ENCODE measurements around the gene A1BG. TPM values are rescaled to one million over a fixed set of nuclear protein-coding genes. Genes with fewer than 3 reads are reported as not detected.

Gene A1BG
- total and polyA plus RNA-seq, 8 donors: 0.81 to 10.2 (median 1.6) TPM

- intact Hi-C loops (cut with DNase I): no loop called here
- no peak for ATAC-seq
- Histone ChIP-seq H3K36me3 (peaks cover 3 to 67% of the 10 kb centered on the region in 2 donors), H3K9me3 (no peaks in the 10 kb centered on the region), H3K4me3 (no peak overlapping the region), H3K4me1 (peaks cover 0 to 44% of the 10 kb centered on the region in 2 donors), H3K27ac (no peak overlapping the region), H3K27me3 (peaks cover 5 to 33% of the 10 kb centered on the region in 2 donors)
- no peak for TF ChIP-seq CTCF (IDR thresholded peaks at IDR 0.05)
- no peak for DNase-seq
Observed at GRCh38 chr19:58393725-58394033, 40.4 kb upstream of the A1BG start.

- DNase-seq (no peak), ATAC-seq (no peak)
- TF ChIP-seq CTCF (IDR thresholded peaks at IDR 0.05): no peak
- H3K27me3 ChIP-seq: peaks cover 5 to 29% of the 10 kb centered on the region in 2 donors
- H3K4me1 ChIP-seq: peaks cover under 1 to 49% of the 10 kb centered on the region in 2 donors
- H3K4me3 ChIP-seq: no peak overlapping the region
- H3K9me3 ChIP-seq: no peaks in the 10 kb centered on the region
- H3K27ac ChIP-seq: no peak overlapping the region
- intact Hi-C loops (cut with DNase I): no loop called here
- peaks cover 3 to 71% of the 10 kb centered on the region in 2 donors for H3K36me3 ChIP-seq
Observed at GRCh38 chr19:58392945-58393724, 39.8 kb upstream of the A1BG start.

- TF ChIP-seq CTCF (IDR thresholded peaks at IDR 0.05): no peak
- Histone ChIP-seq H3K4me3 (peak overlapping the region in 1 of 2 donors; percentile 74), H3K4me1 (peaks cover 12 to 60% of the 10 kb centered on the region in 2 donors), H3K27ac (no peak overlapping the region), H3K9me3 (no peaks in the 10 kb centered on the region), H3K27me3 (no peaks in the 10 kb centered on the region), H3K36me3 (peaks cover 2 to 52% of the 10 kb centered on the region in 2 donors)
- ATAC-seq (no peak), DNase-seq (no peak)
- intact Hi-C loops (cut with DNase I): no loop called here
Observed at GRCh38 chr19:58388175-58388526, 34.9 kb upstream of the A1BG start.

- peak overlapping the region in 1 of 2 donors; percentile 98 for H3K27ac ChIP-seq
Observed at GRCh38 chr19:58387338-58388174, 34.3 kb upstream of the A1BG start.

More at GRCh38 chr19:58387338-58388174, 34.3 kb upstream of the A1BG start:
- H3K27me3 ChIP-seq: no peaks in the 10 kb centered on the region
- H3K4me3 ChIP-seq: peak overlapping the region; percentile 74 to 78
- H3K9me3 ChIP-seq: no peaks in the 10 kb centered on the region
- H3K4me1 ChIP-seq: peaks cover 12 to 60% of the 10 kb centered on the region in 2 donors
- peaks cover 0 to 46% of the 10 kb centered on the region in 2 donors for H3K36me3 ChIP-seq
- no peak for TF ChIP-seq CTCF (IDR thresholded peaks at IDR 0.05)
- DNase-seq (no peak), ATAC-seq (no peak)
- intact Hi-C loops (cut with DNase I): no loop called here

All from left lung (tissue), 10 donors.